ENCODE data around the gene FGFBP1. TPM values are rescaled to one million over a fixed set of nuclear protein-coding genes. Genes with fewer than 3 reads are reported as not detected.

The FGFBP1 gene
- total and polyA plus RNA-seq, 3 donors from 2014 or later: 1.1 TPM; not detected in 2

DNA sequence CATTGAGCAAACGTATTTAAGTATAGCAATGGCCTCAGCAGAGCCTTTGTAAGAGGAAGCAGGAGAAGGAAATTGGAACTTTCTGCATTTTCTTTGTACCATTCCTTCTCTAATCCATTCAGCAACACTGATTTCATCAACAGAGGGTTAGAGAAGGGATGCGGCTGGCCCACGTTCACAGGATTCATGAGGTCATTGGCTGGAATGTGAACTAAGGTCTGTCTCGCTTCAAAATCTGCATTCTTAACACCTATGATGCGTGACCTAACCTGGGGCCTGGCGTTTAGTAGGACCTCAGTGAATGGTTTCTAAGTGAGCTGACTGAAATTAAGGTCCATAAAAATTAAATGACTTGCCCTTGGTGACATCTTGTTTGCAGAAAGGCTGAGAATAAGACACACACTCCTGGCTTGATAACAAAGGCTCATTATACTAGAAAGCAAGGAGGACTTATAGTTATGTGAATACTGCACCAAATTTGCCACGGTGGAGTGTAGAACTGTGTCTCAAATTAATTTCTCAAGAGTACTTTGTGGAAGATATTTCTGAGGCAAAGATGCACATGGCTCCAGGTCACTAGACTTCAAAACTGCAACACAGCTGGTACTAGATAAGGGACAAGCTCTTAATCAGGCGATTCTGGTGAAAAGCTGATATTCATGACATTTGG is 25.4 kb downstream of the FGFBP1 start:
- Histone ChIP-seq H3K36me3 (ENCODE audit: low read depth, missing control alignments) (no peaks in the 10 kb centered on the region), H3K27ac (no peak overlapping the region), H3K4me3 (no peak overlapping the region), H3K9me3 (no peaks in the 10 kb centered on the region), H3K4me1 (no peaks in the 10 kb centered on the region), H3K27me3 (no peaks in the 10 kb centered on the region)
- 68 to 73% methylated on average over 8 of the region's 8 CpGs for WGBS, 2 donors
- intact Hi-C loops (cut with DNase I; ENCODE audit: low total_unique reads): no loop called here
- no peak for TF ChIP-seq POLR2A (IDR thresholded peaks at IDR 0.05)
- TF ChIP-seq, protein P1, sequence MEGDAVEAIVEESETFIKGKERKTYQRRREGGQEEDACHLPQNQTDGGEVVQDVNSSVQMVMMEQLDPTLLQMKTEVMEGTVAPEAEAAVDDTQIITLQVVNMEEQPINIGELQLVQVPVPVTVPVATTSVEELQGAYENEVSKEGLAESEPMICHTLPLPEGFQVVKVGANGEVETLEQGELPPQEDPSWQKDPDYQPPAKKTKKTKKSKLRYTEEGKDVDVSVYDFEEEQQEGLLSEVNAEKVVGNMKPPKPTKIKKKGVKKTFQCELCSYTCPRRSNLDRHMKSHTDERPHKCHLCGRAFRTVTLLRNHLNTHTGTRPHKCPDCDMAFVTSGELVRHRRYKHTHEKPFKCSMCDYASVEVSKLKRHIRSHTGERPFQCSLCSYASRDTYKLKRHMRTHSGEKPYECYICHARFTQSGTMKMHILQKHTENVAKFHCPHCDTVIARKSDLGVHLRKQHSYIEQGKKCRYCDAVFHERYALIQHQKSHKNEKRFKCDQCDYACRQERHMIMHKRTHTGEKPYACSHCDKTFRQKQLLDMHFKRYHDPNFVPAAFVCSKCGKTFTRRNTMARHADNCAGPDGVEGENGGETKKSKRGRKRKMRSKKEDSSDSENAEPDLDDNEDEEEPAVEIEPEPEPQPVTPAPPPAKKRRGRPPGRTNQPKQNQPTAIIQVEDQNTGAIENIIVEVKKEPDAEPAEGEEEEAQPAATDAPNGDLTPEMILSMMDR (IDR thresholded peaks at IDR 0.05): no peak
- DNase-seq: no peak

GRCh38 chr4:15912236-15912635 is 26.3 kb downstream of the FGFBP1 start:
- no peak overlapping the region for H3K27ac ChIP-seq
- no peaks in the 10 kb centered on the region for H3K9me3 ChIP-seq
- WGBS, 2 donors: 71 to 80% methylated on average over 7 of the region's 7 CpGs
- no peak for DNase-seq
- intact Hi-C loops (cut with DNase I; ENCODE audit: low total_unique reads): no loop called here
- H3K4me3 ChIP-seq: no peak overlapping the region
- H3K4me1 ChIP-seq: no peaks in the 10 kb centered on the region
- no peak for TF ChIP-seq POLR2A (IDR thresholded peaks at IDR 0.05)
- TF ChIP-seq, protein P1 (IDR thresholded peaks at IDR 0.05): no peak
- H3K36me3 ChIP-seq (ENCODE audit: low read depth, missing control alignments): no peaks in the 10 kb centered on the region
- no peaks in the 10 kb centered on the region for H3K27me3 ChIP-seq

- H3K4me1 ChIP-seq: no peaks in the 10 kb centered on the region
- H3K27ac ChIP-seq: no peak overlapping the region
- TF ChIP-seq, protein P1 (IDR thresholded peaks at IDR 0.05): no peak
- no peak for TF ChIP-seq POLR2A (IDR thresholded peaks at IDR 0.05)
- no peak for DNase-seq
- intact Hi-C loops (cut with DNase I; ENCODE audit: low total_unique reads): no loop called here
- WGBS, 2 donors: 80 to 87% methylated on average over 6 of the region's 6 CpGs
- H3K27me3 ChIP-seq: no peaks in the 10 kb centered on the region
- no peaks in the 10 kb centered on the region for H3K36me3 ChIP-seq (ENCODE audit: low read depth, missing control alignments)
- H3K9me3 ChIP-seq: no peaks in the 10 kb centered on the region
- no peak overlapping the region for H3K4me3 ChIP-seq
Observed at GRCh38 chr4:15910155-15910940, 28.2 kb downstream of the FGFBP1 start.

GRCh38 chr4:15907430-15907829 is 31.1 kb downstream of the FGFBP1 start:
- WGBS, 2 donors: 72 to 78% methylated on average over 1 of the region's 1 CpG
- intact Hi-C loops (cut with DNase I; ENCODE audit: low total_unique reads): no loop called here
- H3K36me3 ChIP-seq (ENCODE audit: low read depth, missing control alignments): no peaks in the 10 kb centered on the region
- no peaks in the 10 kb centered on the region for H3K9me3 ChIP-seq
- H3K27me3 ChIP-seq: no peaks in the 10 kb centered on the region
- no peak for DNase-seq
- no peak overlapping the region for H3K27ac ChIP-seq
- no peak for TF ChIP-seq POLR2A (IDR thresholded peaks at IDR 0.05)
- TF ChIP-seq, protein P1 (IDR thresholded peaks at IDR 0.05): no peak
- no peak overlapping the region for H3K4me3 ChIP-seq
- no peaks in the 10 kb centered on the region for H3K4me1 ChIP-seq
